Urinary bladder (tissue), 4 donors: ENCODE data around the gene CRYGN. TPM values are rescaled to one million over a fixed set of nuclear protein-coding genes. Genes with fewer than 3 reads are reported as not detected.

Experiments
- DNase-seq: peaks from one replicate; pipeline ENCODE4 v3.0.0-alpha.2; 2015; ENCODE audit errors: extremely low spot score
- H3K27ac ChIP-seq: one replicate; pipeline ENCODE4 v1.5.1; 2013; ENCODE audit warnings: low read depth, mild to moderate bottlenecking, moderate library complexity
- H3K36me3 ChIP-seq: one replicate; pipeline ENCODE4 v1.6.1; 2013; ENCODE audit warnings: mild to moderate bottlenecking, moderate library complexity; ENCODE audit not compliant: insufficient read depth
- H3K4me1 ChIP-seq: one replicate; pipeline ENCODE4 v1.6.1; 2013; ENCODE audit warnings: mild to moderate bottlenecking, moderate library complexity; ENCODE audit not compliant: insufficient read depth
- H3K4me3 ChIP-seq: one replicate; pipeline ENCODE4 v1.5.1; 2013; ENCODE audit warnings: low read depth, low read length
- WGBS: extraction: QIAGEN DNeasy Blood & Tissue Kit; methylation state at CpG from one replicate; pipeline ENCODE4 v1.1.7; 2013; 5-methylcytosine and 5-hydroxymethylcytosine counted together
- polyA plus RNA-seq: library from polyadenylated mRNA; stranded (reverse); fragments of 200-250 nt; gene quantifications from one replicate; pipeline ENCODE4 v1.2.3, GENCODE V29; 2013
- total RNA-seq: library from RNA; depleted of rRNA; stranded (reverse); fragments of >200 nt; gene quantifications from one replicate; pipeline ENCODE4 v1.2.3, GENCODE V29; 2014
- donor health status: healthy with polysubstance abuse.
- donor health status: healthy.

Gene CRYGN
- total and polyA plus RNA-seq, 2 donors, result 0.16 to 0.67 TPM

GRCh38 chr7:151431281-151431767 lies 8.6 kb downstream of the CRYGN start:
- no peak overlapping the region for H3K27ac ChIP-seq
- no peak overlapping the region for H3K4me3 ChIP-seq
- no peaks in the 10 kb centered on the region for H3K4me1 ChIP-seq
- no peaks in the 10 kb centered on the region for H3K36me3 ChIP-seq
- WGBS, result 96% methylated on average over 13 of the region's 13 CpGs
- no peak for DNase-seq

GRCh38 chr7:151430391-151431205 lies 9.3 kb downstream of the CRYGN start:
- WGBS, result 94% methylated on average over 16 of the region's 16 CpGs
- no peak for DNase-seq
- H3K27ac ChIP-seq, result no peak overlapping the region
- no peaks in the 10 kb centered on the region for H3K4me1 ChIP-seq
- H3K4me3 ChIP-seq, result no peak overlapping the region
- H3K36me3 ChIP-seq, result no peaks in the 10 kb centered on the region

GRCh38 chr7:151429560-151430331 lies 10.2 kb downstream of the CRYGN start:
- H3K4me1 ChIP-seq, result no peaks in the 10 kb centered on the region
- H3K27ac ChIP-seq, result no peak overlapping the region
- no peaks in the 10 kb centered on the region for H3K36me3 ChIP-seq
- WGBS, result 64% methylated on average over 10 of the region's 10 CpGs
- no peak overlapping the region for H3K4me3 ChIP-seq
- DNase-seq, result no peak

GRCh38 chr7:151429237-151429559 lies 10.7 kb downstream of the CRYGN start:
- H3K4me3 ChIP-seq, result no peak overlapping the region
- no peaks in the 10 kb centered on the region for H3K4me1 ChIP-seq
- 94% methylated on average over 5 of the region's 5 CpGs for WGBS
- DNase-seq, result no peak
- no peak overlapping the region for H3K27ac ChIP-seq
- H3K36me3 ChIP-seq, result no peaks in the 10 kb centered on the region

GRCh38 chr7:151428378-151429236 lies 11.3 kb downstream of the CRYGN start:
- DNase-seq, result no peak
- no peak overlapping the region for H3K27ac ChIP-seq
- WGBS, result 46% methylated on average over 13 of the region's 13 CpGs
- H3K36me3 ChIP-seq, result no peaks in the 10 kb centered on the region
- no peak overlapping the region for H3K4me3 ChIP-seq
- H3K4me1 ChIP-seq, result no peaks in the 10 kb centered on the region

GRCh38 chr7:151427705-151428377 lies 12.1 kb downstream of the CRYGN start:
- WGBS, result 81% methylated on average over 10 of the region's 10 CpGs
- no peaks in the 10 kb centered on the region for H3K36me3 ChIP-seq
- no peak for DNase-seq

GRCh38 chr7:151426904-151427704 lies 12.8 kb downstream of the CRYGN start:
- H3K4me3 ChIP-seq, result no peak overlapping the region
- no peak for DNase-seq
- no peaks in the 10 kb centered on the region for H3K4me1 ChIP-seq
- no peaks in the 10 kb centered on the region for H3K36me3 ChIP-seq
- WGBS, result 83% methylated on average over 23 of the region's 23 CpGs
- H3K27ac ChIP-seq, result peak overlapping the region; percentile 46

More at GRCh38 chr7:151427705-151428377, 12.1 kb downstream of the CRYGN start:
- H3K4me3 ChIP-seq, result no peak overlapping the region
- H3K27ac ChIP-seq, result no peak overlapping the region
- H3K4me1 ChIP-seq, result no peaks in the 10 kb centered on the region

GRCh38 chr7:151426441-151426903 lies 13.5 kb downstream of the CRYGN start:
- no peak for DNase-seq
- H3K27ac ChIP-seq, result peak overlapping the region; percentile 85
- no peaks in the 10 kb centered on the region for H3K36me3 ChIP-seq
- no peak overlapping the region for H3K4me3 ChIP-seq
- WGBS, result 17% methylated on average over 14 of the region's 14 CpGs
- H3K4me1 ChIP-seq, result no peaks in the 10 kb centered on the region

- Histone ChIP-seq H3K4me1 (no peaks in the 10 kb centered on the region), H3K36me3 (no peaks in the 10 kb centered on the region), H3K4me3 (no peak overlapping the region), H3K27ac (peak overlapping the region; percentile 85)
- DNase-seq, result no peak
- WGBS, result 29% methylated on average over 7 of the region's 7 CpGs
These were observed 14.1 kb downstream of the CRYGN start for GRCh38 chr7:151425670-151426440.

- H3K4me1 ChIP-seq, result no peaks in the 10 kb centered on the region
- H3K36me3 ChIP-seq, result no peaks in the 10 kb centered on the region
- no peak overlapping the region for H3K27ac ChIP-seq
- no peak overlapping the region for H3K4me3 ChIP-seq
- no peak for DNase-seq
- 62% methylated on average over 5 of the region's 5 CpGs for WGBS
These were observed 15.1 kb downstream of the CRYGN start for GRCh38 chr7:151424799-151425198.

GRCh38 chr7:151423936-151424335 lies 16.0 kb downstream of the CRYGN start:
- no peak for DNase-seq
- Histone ChIP-seq H3K4me3 (no peak overlapping the region), H3K4me1 (no peaks in the 10 kb centered on the region), H3K27ac (no peak overlapping the region), H3K36me3 (no peaks in the 10 kb centered on the region)
- WGBS, result 83% methylated on average over 5 of the region's 5 CpGs

- H3K4me1 ChIP-seq, result no peaks in the 10 kb centered on the region
- H3K27ac ChIP-seq, result no peak overlapping the region
- 83% methylated on average over 7 of the region's 7 CpGs for WGBS
- no peak for DNase-seq
- no peaks in the 10 kb centered on the region for H3K36me3 ChIP-seq
- no peak overlapping the region for H3K4me3 ChIP-seq
These were observed 16.7 kb downstream of the CRYGN start for GRCh38 chr7:151423226-151423625.
